ENCODE data around the gene SEC14L3.

- TF ChIP-seq CTCF (IDR thresholded peaks at IDR 0.05) = no peak
- no peak for TF ChIP-seq POLR2A (IDR thresholded peaks at IDR 0.05)
Measured at GRCh38 chr22:30506507-30506968, 34.7 kb upstream of the SEC14L3 start.

Data from right lobe of liver (tissue), 4 donors.